Esophagus muscularis mucosa (tissue), 4 donors: ENCODE results near the gene SPATA18. TPM values are rescaled to one million over a fixed set of nuclear protein-coding genes. Genes with fewer than 3 reads are reported as not detected.

Experiments used
- DNase-seq: peaks from one replicate; pipeline ENCODE4 v3.0.0-alpha.2; 2017; ENCODE audit errors: extremely low spot score
- H3K27ac ChIP-seq, 4 donors: fragments of 200-600 bp; sonication (generic); replicated peaks in 1 of 4; 1 replicate in 3 of 4; 2 replicates in 1 of 4; pipeline ENCODE4 v1.5.1; 2016 to 2019; ENCODE audit warnings: mild to moderate bottlenecking in 1 of 4
- H3K27me3 ChIP-seq, 4 donors: fragments of 200-600 bp; sonication (generic); one replicate each; pipeline versions ENCODE4 v1.5.1 to v1.6.0; 2016 to 2019
- H3K36me3 ChIP-seq, 4 donors: fragments of 200-600 bp; sonication (generic); one replicate each; pipeline ENCODE4 v1.5.1; 2016 to 2019
- H3K4me1 ChIP-seq, 4 donors: fragments of 200-600 bp; sonication (generic); one replicate each; pipeline ENCODE4 v1.5.1; 2016 to 2019
- H3K4me3 ChIP-seq, 4 donors: fragments of 200-600 bp; sonication (generic); 1 replicate in 2 of 4; 2 replicates in 2 of 4; pipeline ENCODE4 v1.5.1; 2016 to 2019; ENCODE audit warnings: mild to moderate bottlenecking in 4 of 4, moderate library complexity in 1 of 4
- H3K9me3 ChIP-seq, 4 donors: fragments of 200-600 bp; sonication (generic); 1 replicate in 3 of 4; 2 replicates in 1 of 4; pipeline ENCODE4 v1.5.1; 2016 to 2019
- CTCF ChIP-seq, 3 experiments: fragments of 200-600 bp in 2 of 3; fragments of 450-650 bp in 1 of 3; sonication (generic) in 2 of 3; IDR thresholded peaks; one replicate each; pipeline ENCODE4 v1.5.1; 2017 to 2019; ENCODE audit warnings: antibody characterized with exemption in 3 of 3, mild to moderate bottlenecking in 2 of 3, moderate library complexity in 1 of 3
- EP300 ChIP-seq: sonication (generic); formaldehyde crosslinking; IDR thresholded peaks from one replicate; pipeline ENCODE4 v1.6.1; 2017; ENCODE audit warnings: antibody characterized with exemption
- POLR2A ChIP-seq: fragments of 450-650 bp; IDR thresholded peaks from one replicate; pipeline ENCODE4 v1.6.1; 2017; ENCODE audit warnings: antibody characterized with exemption, moderate library complexity, mild to moderate bottlenecking, low read depth
- POLR2AphosphoS5 ChIP-seq, 2 donors: sonication (generic); formaldehyde crosslinking; IDR thresholded peaks; one replicate each; pipeline ENCODE4 v1.6.1; 2017; ENCODE audit warnings: antibody characterized with exemption in 2 of 2
- whole genome bisulfite sequencing: methylation state at CpG from one replicate; pipeline ENCODE4 v1.1.5; 2018; 5-methylcytosine and 5-hydroxymethylcytosine counted together
- intact Hi-C: fragments of 100-400 bp; cut with DNase I; formaldehyde crosslinking; loops from one replicate; pipeline ENCODE4 v1.15.1; 2023
- total RNA-seq, 4 donors: library from RNA; depleted of rRNA; stranded (reverse); fragments of >200 nt; gene quantifications; one replicate each; pipeline versions ENCODE4 v1.1.0 to v1.2.1, GENCODE V29; 2016

The SPATA18 gene
- total RNA-seq, 4 donors from 2014 or later = 3.2 to 7.5 (median 5.4) TPM

GRCh38 chr4:52093466-52093865 is 42.4 kb downstream of the SPATA18 start:
- no peak for DNase-seq
- H3K36me3 ChIP-seq = no peaks in the 10 kb centered on the region
- no peaks in the 10 kb centered on the region for H3K9me3 ChIP-seq
- H3K4me3 ChIP-seq = no peak overlapping the region
- no peaks in the 10 kb centered on the region for H3K4me1 ChIP-seq
- no peak overlapping the region for H3K27ac ChIP-seq
- intact Hi-C loops = no loop called here
- 92% methylated on average over 1 of the region's 1 CpG for WGBS
- H3K27me3 ChIP-seq = no peaks in the 10 kb centered on the region
- no peak for TF ChIP-seq POLR2A
- no peak for TF ChIP-seq POLR2AphosphoS5 (IDR thresholded peaks at IDR 0.05)
- TF ChIP-seq EP300 = no peak
- no peak for TF ChIP-seq CTCF (IDR thresholded peaks at IDR 0.05)

GRCh38 chr4:52094376-52095145 is 43.5 kb downstream of the SPATA18 start:
- DNase-seq = no peak
- H3K4me1 ChIP-seq = peaks cover 0 to under 1% (median 0%) of the 10 kb centered on the region in 4 donors
- TF ChIP-seq POLR2A (no peak), CTCF (IDR thresholded peaks at IDR 0.05) (no peak), POLR2AphosphoS5 (IDR thresholded peaks at IDR 0.05) (no peak), EP300 (no peak)
- no peak overlapping the region for H3K27ac ChIP-seq
- H3K9me3 ChIP-seq = no peaks in the 10 kb centered on the region
- no peaks in the 10 kb centered on the region for H3K27me3 ChIP-seq
- WGBS = 78% methylated on average over 8 of the region's 8 CpGs
- H3K36me3 ChIP-seq = no peaks in the 10 kb centered on the region
- no peak overlapping the region for H3K4me3 ChIP-seq
- intact Hi-C loops = no loop called here

- Histone ChIP-seq H3K27ac (no peak overlapping the region), H3K9me3 (no peaks in the 10 kb centered on the region), H3K27me3 (no peaks in the 10 kb centered on the region), H3K4me1 (peaks cover 0 to 5% (median 1%) of the 10 kb centered on the region in 4 donors), H3K36me3 (no peaks in the 10 kb centered on the region), H3K4me3 (no peak overlapping the region)
- intact Hi-C loops = no loop called here
- TF ChIP-seq CTCF (IDR thresholded peaks at IDR 0.05) (no peak), POLR2AphosphoS5 (IDR thresholded peaks at IDR 0.05) (no peak), EP300 (no peak), POLR2A (no peak)
- no peak for DNase-seq
- 74% methylated on average over 1 of the region's 1 CpG for WGBS
Observed at GRCh38 chr4:52095374-52095773, 44.3 kb downstream of the SPATA18 start.

- H3K27me3 ChIP-seq = no peaks in the 10 kb centered on the region
- intact Hi-C loops = no loop called here
- H3K9me3 ChIP-seq = no peaks in the 10 kb centered on the region
- no peak overlapping the region for H3K4me3 ChIP-seq
- H3K4me1 ChIP-seq = peaks cover 0 to 5% (median 1%) of the 10 kb centered on the region in 4 donors
- H3K36me3 ChIP-seq = no peaks in the 10 kb centered on the region
- H3K27ac ChIP-seq = no peak overlapping the region
- no peak for DNase-seq
- TF ChIP-seq POLR2AphosphoS5 (IDR thresholded peaks at IDR 0.05) (no peak), EP300 (no peak), POLR2A (no peak)
Observed at GRCh38 chr4:52096048-52096447, 44.9 kb downstream of the SPATA18 start.

GRCh38 chr4:52098618-52099017 is 47.5 kb downstream of the SPATA18 start:
- Histone ChIP-seq H3K27ac (no peak overlapping the region), H3K4me3 (no peak overlapping the region), H3K27me3 (no peaks in the 10 kb centered on the region), H3K36me3 (no peaks in the 10 kb centered on the region), H3K4me1 (peaks cover 0 to 5% (median 1%) of the 10 kb centered on the region in 4 donors), H3K9me3 (no peaks in the 10 kb centered on the region)
- intact Hi-C loops = no loop called here
- WGBS = 100% methylated on average over 1 of the region's 1 CpG
- no peak for TF ChIP-seq POLR2A
- TF ChIP-seq EP300 = no peak
- no peak for TF ChIP-seq CTCF (IDR thresholded peaks at IDR 0.05)
- no peak for TF ChIP-seq POLR2AphosphoS5 (IDR thresholded peaks at IDR 0.05)
- no peak for DNase-seq
